Measurements from ENCODE around the gene IQGAP1.

DNA sequence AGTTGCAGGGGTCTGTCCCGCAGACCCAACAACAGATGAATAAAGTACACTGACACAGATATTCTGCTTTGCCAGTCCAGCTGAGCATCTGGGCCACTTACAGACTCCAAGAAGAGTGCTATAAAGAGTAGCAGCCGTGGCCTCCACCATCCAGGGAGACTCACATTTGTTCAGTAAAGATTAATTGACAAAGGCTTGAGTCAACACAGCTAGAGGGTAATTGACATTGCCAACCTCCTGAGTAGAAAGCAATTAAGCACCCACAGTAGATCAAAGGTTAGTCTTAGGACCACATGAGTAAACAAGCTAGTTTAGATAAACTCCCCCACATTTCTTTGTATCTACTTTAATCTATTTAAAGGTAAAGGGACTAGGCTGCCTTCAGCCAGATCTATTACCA lies 125.4 kb downstream of the IQGAP1 start:
- TF ChIP-seq, protein P1, sequence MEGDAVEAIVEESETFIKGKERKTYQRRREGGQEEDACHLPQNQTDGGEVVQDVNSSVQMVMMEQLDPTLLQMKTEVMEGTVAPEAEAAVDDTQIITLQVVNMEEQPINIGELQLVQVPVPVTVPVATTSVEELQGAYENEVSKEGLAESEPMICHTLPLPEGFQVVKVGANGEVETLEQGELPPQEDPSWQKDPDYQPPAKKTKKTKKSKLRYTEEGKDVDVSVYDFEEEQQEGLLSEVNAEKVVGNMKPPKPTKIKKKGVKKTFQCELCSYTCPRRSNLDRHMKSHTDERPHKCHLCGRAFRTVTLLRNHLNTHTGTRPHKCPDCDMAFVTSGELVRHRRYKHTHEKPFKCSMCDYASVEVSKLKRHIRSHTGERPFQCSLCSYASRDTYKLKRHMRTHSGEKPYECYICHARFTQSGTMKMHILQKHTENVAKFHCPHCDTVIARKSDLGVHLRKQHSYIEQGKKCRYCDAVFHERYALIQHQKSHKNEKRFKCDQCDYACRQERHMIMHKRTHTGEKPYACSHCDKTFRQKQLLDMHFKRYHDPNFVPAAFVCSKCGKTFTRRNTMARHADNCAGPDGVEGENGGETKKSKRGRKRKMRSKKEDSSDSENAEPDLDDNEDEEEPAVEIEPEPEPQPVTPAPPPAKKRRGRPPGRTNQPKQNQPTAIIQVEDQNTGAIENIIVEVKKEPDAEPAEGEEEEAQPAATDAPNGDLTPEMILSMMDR (IDR thresholded peaks at IDR 0.05), result no peak
- no peak for TF ChIP-seq POLR2A (IDR thresholded peaks at IDR 0.05)
